IPS DF 4.7 (cell line): ENCODE results near the gene CRYL1.
"Not testable (repeated sequence)": the region's sequence is repeated elsewhere in the genome, so short reads cannot be mapped to it uniquely, and the experiment has no call there.

Experiments
- DNase-seq: peaks from one replicate; pipeline ENCODE4 v3.0.0-alpha.2; 2013; ENCODE audit warnings: low spot score; ENCODE audit errors: extremely low read depth

The CRYL1 gene

GRCh38 chr13:20456737-20457136, 68.9 kb downstream of the CRYL1 start:
- no peak for DNase-seq

GRCh38 chr13:20451397-20451796, 74.3 kb downstream of the CRYL1 start:
- DNase-seq = no peak

GRCh38 chr13:20448470-20448869, 77.2 kb downstream of the CRYL1 start:
- no peak for DNase-seq

- no peak for DNase-seq
Observed at GRCh38 chr13:20446900-20447299, 78.8 kb downstream of the CRYL1 start.

GRCh38 chr13:20446405-20446804, 79.3 kb downstream of the CRYL1 start:
- DNase-seq = no peak

GRCh38 chr13:20442798-20443381, 82.8 kb downstream of the CRYL1 start:
- DNase-seq = no peak

GRCh38 chr13:20442375-20442774, 83.3 kb downstream of the CRYL1 start:
- no peak for DNase-seq

- DNase-seq = no peak
Observed at GRCh38 chr13:20441879-20442278, 83.8 kb downstream of the CRYL1 start.

GRCh38 chr13:20441056-20441455, 84.6 kb downstream of the CRYL1 start:
- DNase-seq = no peak

GRCh38 chr13:20439261-20439660, 86.4 kb downstream of the CRYL1 start:
- no peak for DNase-seq

- no peak for DNase-seq
Observed at GRCh38 chr13:20438801-20439200, 86.9 kb downstream of the CRYL1 start.

- DNase-seq = no peak
Observed at GRCh38 chr13:20436505-20436904, 89.2 kb downstream of the CRYL1 start.

- no peak for DNase-seq
Observed at GRCh38 chr13:20435616-20436368, 89.9 kb downstream of the CRYL1 start.

- not testable (repeated sequence) for DNase-seq
Observed at GRCh38 chr13:20434210-20434609, 91.4 kb downstream of the CRYL1 start.

GRCh38 chr13:20431687-20432384, 93.8 kb downstream of the CRYL1 start:
- no peak for DNase-seq

- no peak for DNase-seq
Observed at GRCh38 chr13:20431080-20431479, 94.6 kb downstream of the CRYL1 start.

- no peak for DNase-seq
Observed at GRCh38 chr13:20430296-20430695, 95.4 kb downstream of the CRYL1 start.

- no peak for DNase-seq
Observed at GRCh38 chr13:20429682-20430081, 96.0 kb downstream of the CRYL1 start.

GRCh38 chr13:20428666-20429644, 96.7 kb downstream of the CRYL1 start:
- DNase-seq = no peak

- DNase-seq = no peak
Observed at GRCh38 chr13:20426766-20427448, 98.8 kb downstream of the CRYL1 start.

GRCh38 chr13:20425819-20426219, 99.8 kb downstream of the CRYL1 start:
- no peak for DNase-seq
